GM18520 (cell line): ENCODE measurements around the gene HHAT.

Experiments
- ATAC-seq: cut with Tn5 transposase; IDR thresholded peaks from one replicate; pipeline ENCODE4 v1.9.1; 2021; ENCODE audit not compliant: unreplicated experiment

The HHAT gene

GRCh38 chr1:210313046-210313595 lies 15.6 kb upstream of the HHAT start:
- ATAC-seq: no peak

GRCh38 chr1:210313921-210314320 lies 14.8 kb upstream of the HHAT start:
- ATAC-seq: no peak

- no peak for ATAC-seq
These were observed 13.2 kb upstream of the HHAT start for GRCh38 chr1:210315529-210315928.

GRCh38 chr1:210321131-210321530 lies 7.6 kb upstream of the HHAT start:
- ATAC-seq: no peak

- no peak for ATAC-seq
These were observed 7.2 kb upstream of the HHAT start for GRCh38 chr1:210321552-210321951.

- ATAC-seq: no peak
These were observed 4.7 kb upstream of the HHAT start for GRCh38 chr1:210323957-210324356.

- ATAC-seq: no peak
These were observed 3.6 kb upstream of the HHAT start for GRCh38 chr1:210325026-210325670.

- ATAC-seq: no peak
These were observed 513 bp upstream of the HHAT start for GRCh38 chr1:210328032-210328745.

GRCh38 chr1:210330279-210330866 lies 1.7 kb downstream of the HHAT start:
- ATAC-seq: no peak

- ATAC-seq: peak; percentile 20
These were observed 3.5 kb downstream of the HHAT start for GRCh38 chr1:210332233-210332632.

GRCh38 chr1:210332719-210333398 lies 4.2 kb downstream of the HHAT start:
- ATAC-seq: peak; percentile 76

GRCh38 chr1:210335001-210335400 lies 6.3 kb downstream of the HHAT start:
- no peak for ATAC-seq

- ATAC-seq: no peak
These were observed 7.7 kb downstream of the HHAT start for GRCh38 chr1:210336362-210336761.

GRCh38 chr1:210339500-210339899 lies 10.8 kb downstream of the HHAT start:
- no peak for ATAC-seq

- ATAC-seq: no peak
These were observed 11.6 kb downstream of the HHAT start for GRCh38 chr1:210340311-210340710.

GRCh38 chr1:210340841-210341240 lies 12.1 kb downstream of the HHAT start:
- no peak for ATAC-seq

GRCh38 chr1:210342986-210343780 lies 14.5 kb downstream of the HHAT start:
- peak; percentile 42 for ATAC-seq

GRCh38 chr1:210344706-210345105 lies 16.0 kb downstream of the HHAT start:
- no peak for ATAC-seq

- ATAC-seq: peak; percentile 35
These were observed 18.4 kb downstream of the HHAT start for GRCh38 chr1:210347112-210347511.

GRCh38 chr1:210351496-210351895 lies 22.8 kb downstream of the HHAT start:
- ATAC-seq: no peak

GRCh38 chr1:210352575-210352974 lies 23.9 kb downstream of the HHAT start:
- ATAC-seq: no peak
